ENCODE data around the gene CD164.

CD164 gene

DNA sequence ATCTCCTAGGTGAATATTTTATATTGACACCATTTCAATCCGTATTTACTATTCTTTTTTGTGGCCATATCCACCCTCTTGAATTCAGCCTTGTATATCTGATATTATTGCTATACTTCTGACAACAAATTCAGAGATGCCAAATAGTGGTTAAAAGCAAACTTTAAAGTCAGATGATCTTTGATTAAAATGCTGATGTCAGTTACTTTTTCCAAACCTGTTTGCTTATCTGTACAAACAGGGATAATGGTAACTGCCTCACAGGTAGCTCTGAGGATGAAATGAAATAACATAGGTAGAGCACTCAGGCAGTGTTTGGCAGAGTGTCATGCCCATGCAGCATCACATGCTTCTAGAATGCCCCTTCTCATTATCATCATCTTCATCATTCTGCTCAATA is 38.9 kb upstream of the CD164 start:
- TF ChIP-seq POLR2AphosphoS5 (IDR thresholded peaks at IDR 0.05; ENCODE audit: low read depth, low read length) = no peak
- no peak for TF ChIP-seq SIN3A (IDR thresholded peaks at IDR 0.05; ENCODE audit: borderline replicate concordance, insufficient read depth, low read length)
- TF ChIP-seq, protein P1, sequence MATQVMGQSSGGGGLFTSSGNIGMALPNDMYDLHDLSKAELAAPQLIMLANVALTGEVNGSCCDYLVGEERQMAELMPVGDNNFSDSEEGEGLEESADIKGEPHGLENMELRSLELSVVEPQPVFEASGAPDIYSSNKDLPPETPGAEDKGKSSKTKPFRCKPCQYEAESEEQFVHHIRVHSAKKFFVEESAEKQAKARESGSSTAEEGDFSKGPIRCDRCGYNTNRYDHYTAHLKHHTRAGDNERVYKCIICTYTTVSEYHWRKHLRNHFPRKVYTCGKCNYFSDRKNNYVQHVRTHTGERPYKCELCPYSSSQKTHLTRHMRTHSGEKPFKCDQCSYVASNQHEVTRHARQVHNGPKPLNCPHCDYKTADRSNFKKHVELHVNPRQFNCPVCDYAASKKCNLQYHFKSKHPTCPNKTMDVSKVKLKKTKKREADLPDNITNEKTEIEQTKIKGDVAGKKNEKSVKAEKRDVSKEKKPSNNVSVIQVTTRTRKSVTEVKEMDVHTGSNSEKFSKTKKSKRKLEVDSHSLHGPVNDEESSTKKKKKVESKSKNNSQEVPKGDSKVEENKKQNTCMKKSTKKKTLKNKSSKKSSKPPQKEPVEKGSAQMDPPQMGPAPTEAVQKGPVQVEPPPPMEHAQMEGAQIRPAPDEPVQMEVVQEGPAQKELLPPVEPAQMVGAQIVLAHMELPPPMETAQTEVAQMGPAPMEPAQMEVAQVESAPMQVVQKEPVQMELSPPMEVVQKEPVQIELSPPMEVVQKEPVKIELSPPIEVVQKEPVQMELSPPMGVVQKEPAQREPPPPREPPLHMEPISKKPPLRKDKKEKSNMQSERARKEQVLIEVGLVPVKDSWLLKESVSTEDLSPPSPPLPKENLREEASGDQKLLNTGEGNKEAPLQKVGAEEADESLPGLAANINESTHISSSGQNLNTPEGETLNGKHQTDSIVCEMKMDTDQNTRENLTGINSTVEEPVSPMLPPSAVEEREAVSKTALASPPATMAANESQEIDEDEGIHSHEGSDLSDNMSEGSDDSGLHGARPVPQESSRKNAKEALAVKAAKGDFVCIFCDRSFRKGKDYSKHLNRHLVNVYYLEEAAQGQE (IDR thresholded peaks at IDR 0.05; ENCODE audit: insufficient read depth in 1 of 2, low read depth in 2 of 2, low read length in 2 of 2) = no peak
- TF ChIP-seq TAF1 (IDR thresholded peaks at IDR 0.05; ENCODE audit: borderline replicate concordance, insufficient read depth, low read length) = no peak
- TF ChIP-seq FOXP2 (optimal IDR thresholded peaks at IDR 0.05; ENCODE audit: borderline replicate concordance, extremely low read depth, extremely low read length, insufficient read depth) = no peak

GRCh38 chr6:109420751-109421150 is 38.5 kb upstream of the CD164 start:
- TF ChIP-seq, protein P1 (IDR thresholded peaks at IDR 0.05; ENCODE audit: insufficient read depth in 1 of 2, low read depth in 2 of 2, low read length in 2 of 2) = no peak
- TF ChIP-seq SIN3A (IDR thresholded peaks at IDR 0.05; ENCODE audit: borderline replicate concordance, insufficient read depth, low read length) (no peak), POLR2AphosphoS5 (IDR thresholded peaks at IDR 0.05; ENCODE audit: low read depth, low read length) (no peak), FOXP2 (optimal IDR thresholded peaks at IDR 0.05; ENCODE audit: borderline replicate concordance, extremely low read depth, extremely low read length, insufficient read depth) (no peak), TAF1 (IDR thresholded peaks at IDR 0.05; ENCODE audit: borderline replicate concordance, insufficient read depth, low read length) (no peak)

DNA sequence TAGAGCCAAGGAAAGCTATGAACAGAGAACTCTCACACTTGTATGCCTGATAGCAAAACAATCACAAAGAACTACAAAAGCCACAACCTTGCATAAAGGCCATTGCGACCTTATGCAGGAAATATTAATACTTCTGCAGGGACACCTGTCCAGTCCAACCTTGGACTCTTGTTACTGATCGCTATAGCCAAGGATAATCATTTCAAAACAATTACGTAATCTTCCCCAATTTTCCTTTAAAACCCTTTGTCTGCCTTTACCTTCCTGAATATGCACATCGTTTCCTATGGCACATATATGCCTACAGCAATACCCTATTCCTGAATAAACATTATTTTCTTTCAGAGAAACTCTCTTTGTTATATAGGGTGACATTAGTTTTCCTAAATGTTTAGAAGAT is 35.4 kb upstream of the CD164 start:
- TF ChIP-seq POLR2AphosphoS5 (IDR thresholded peaks at IDR 0.05; ENCODE audit: low read depth, low read length) = no peak
- TF ChIP-seq, protein P1 (IDR thresholded peaks at IDR 0.05; ENCODE audit: insufficient read depth in 1 of 2, low read depth in 2 of 2, low read length in 2 of 2) = no peak
- TF ChIP-seq SIN3A (IDR thresholded peaks at IDR 0.05; ENCODE audit: borderline replicate concordance, insufficient read depth, low read length) = no peak
- TF ChIP-seq TAF1 (IDR thresholded peaks at IDR 0.05; ENCODE audit: borderline replicate concordance, insufficient read depth, low read length) = no peak
- no peak for TF ChIP-seq FOXP2 (optimal IDR thresholded peaks at IDR 0.05; ENCODE audit: borderline replicate concordance, extremely low read depth, extremely low read length, insufficient read depth)

DNA sequence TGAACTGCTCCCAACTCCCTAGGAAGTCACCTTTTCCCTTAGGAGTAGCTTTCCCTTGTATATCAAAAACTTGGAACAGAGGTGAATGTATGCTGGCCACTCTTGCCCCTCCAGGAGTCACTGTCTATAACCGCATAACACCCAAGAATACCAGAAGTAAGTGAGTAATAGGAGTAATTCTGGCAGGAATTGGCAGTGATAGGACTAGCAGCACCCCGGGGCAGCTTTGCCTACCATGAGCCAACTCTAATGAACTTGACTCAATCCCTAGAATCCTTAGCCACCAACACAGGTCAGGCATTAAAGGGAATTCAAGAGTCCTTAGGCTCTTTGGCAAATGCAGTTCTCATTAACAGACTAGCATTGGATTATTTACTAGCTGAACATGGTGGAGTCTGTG is 28.8 kb upstream of the CD164 start:
- TF ChIP-seq SIN3A (IDR thresholded peaks at IDR 0.05; ENCODE audit: borderline replicate concordance, insufficient read depth, low read length) = no peak
- no peak for TF ChIP-seq TAF1 (IDR thresholded peaks at IDR 0.05; ENCODE audit: borderline replicate concordance, insufficient read depth, low read length)
- TF ChIP-seq, protein P1 (IDR thresholded peaks at IDR 0.05; ENCODE audit: insufficient read depth in 1 of 2, low read depth in 2 of 2, low read length in 2 of 2) = no peak
- TF ChIP-seq POLR2AphosphoS5 (IDR thresholded peaks at IDR 0.05; ENCODE audit: low read depth, low read length) = no peak
- TF ChIP-seq FOXP2 (optimal IDR thresholded peaks at IDR 0.05; ENCODE audit: borderline replicate concordance, extremely low read depth, extremely low read length, insufficient read depth) = no peak

DNA sequence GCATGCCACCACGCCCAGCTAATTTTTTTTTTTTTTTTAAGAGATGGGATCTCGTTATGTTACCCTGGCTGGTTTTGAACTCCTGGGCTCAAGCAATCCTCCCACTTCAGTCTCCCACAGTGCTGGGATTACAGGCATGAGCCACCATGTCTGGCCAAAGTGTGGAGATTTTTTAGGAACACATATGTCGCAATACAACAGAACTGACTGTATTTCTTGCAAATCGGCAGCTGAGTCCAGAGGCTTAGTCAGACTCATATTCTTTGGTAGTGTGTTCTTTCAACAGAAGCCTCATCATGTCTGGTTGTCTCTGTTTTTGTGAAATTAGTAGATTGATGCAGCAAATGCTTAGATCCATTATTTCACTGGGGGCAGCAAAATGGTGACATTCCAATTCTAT is 23.9 kb upstream of the CD164 start:
- no peak for TF ChIP-seq TAF1 (IDR thresholded peaks at IDR 0.05; ENCODE audit: borderline replicate concordance, insufficient read depth, low read length)
- TF ChIP-seq, protein P1 (IDR thresholded peaks at IDR 0.05; ENCODE audit: insufficient read depth in 1 of 2, low read depth in 2 of 2, low read length in 2 of 2) = no peak
- no peak for TF ChIP-seq POLR2AphosphoS5 (IDR thresholded peaks at IDR 0.05; ENCODE audit: low read depth, low read length)
- no peak for TF ChIP-seq SIN3A (IDR thresholded peaks at IDR 0.05; ENCODE audit: borderline replicate concordance, insufficient read depth, low read length)
- no peak for TF ChIP-seq FOXP2 (optimal IDR thresholded peaks at IDR 0.05; ENCODE audit: borderline replicate concordance, extremely low read depth, extremely low read length, insufficient read depth)
